Measurements from ENCODE around the gene SLC29A2.

The SLC29A2 gene

DNA sequence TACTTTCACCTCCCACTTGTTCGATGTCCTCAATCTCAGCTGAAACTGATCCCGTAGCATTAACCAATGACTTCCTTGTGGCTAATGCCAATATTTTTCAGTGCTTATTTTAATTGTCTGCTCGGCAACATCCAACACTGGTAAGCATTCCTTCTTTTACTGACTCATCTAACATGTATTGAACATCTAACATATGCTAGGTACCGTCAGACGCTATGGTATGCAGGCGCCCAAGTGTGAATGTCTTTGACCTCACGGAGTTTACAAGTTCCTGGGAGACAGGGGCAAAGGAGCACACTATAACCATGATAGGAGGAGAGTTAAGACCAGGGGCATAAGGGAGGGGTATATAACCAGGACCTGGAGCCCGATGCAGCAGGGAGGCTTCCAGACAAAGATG is 28.4 kb downstream of the SLC29A2 start:
- no peaks in the 10 kb centered on the region for H3K9me3 ChIP-seq (ENCODE audit: control insufficient read depth, low read length)
- peaks cover 33% of the 10 kb centered on the region for H3K4me1 ChIP-seq (ENCODE audit: control insufficient read depth, insufficient read depth, low read length)
- H3K27me3 ChIP-seq (replicated peaks; ENCODE audit: control insufficient read depth, insufficient read depth, low read length), result no peaks in the 10 kb centered on the region
- H3K4me3 ChIP-seq (ENCODE audit: low read length), result peak overlapping the region; percentile 92
- peaks cover 38% of the 10 kb centered on the region for H3K36me3 ChIP-seq (ENCODE audit: control insufficient read depth, insufficient read depth, low read length, severe bottlenecking)
- no peak for DNase-seq (ENCODE audit: low read depth)
- H3K9ac ChIP-seq (ENCODE audit: low read length), result peak overlapping the region; percentile 94

DNA sequence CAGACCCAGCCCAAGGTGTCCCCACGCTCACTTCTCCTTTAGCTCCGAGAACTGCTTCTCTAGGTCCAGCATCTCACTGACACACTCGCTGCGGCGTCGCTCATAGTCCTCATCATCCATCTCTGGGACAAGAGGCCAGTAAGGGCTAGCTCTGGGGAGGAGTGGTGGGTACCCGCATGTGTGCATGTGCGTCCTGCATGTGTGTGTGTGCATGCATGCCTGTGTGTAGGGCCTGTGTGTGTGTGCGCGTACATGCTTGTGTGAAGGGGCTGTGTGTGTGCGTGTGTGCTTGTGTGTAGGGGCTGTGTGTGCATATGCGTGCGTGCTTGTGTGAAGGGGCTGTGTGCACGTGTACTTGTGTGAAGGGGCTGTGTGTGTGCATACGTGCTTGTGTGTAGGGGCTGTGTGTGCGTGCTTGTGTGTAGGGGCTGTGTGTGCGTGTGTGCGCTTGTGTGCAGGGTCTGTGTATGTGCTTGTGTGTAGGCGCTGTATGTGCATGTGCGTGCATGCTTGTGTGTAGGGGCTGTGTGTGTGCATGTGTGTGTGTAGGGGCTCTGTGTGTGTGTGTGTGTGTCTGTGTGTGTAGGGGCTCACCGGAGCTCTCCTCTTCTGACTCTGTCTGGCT is 29.9 kb downstream of the SLC29A2 start:
- H3K4me3 ChIP-seq (ENCODE audit: low read length), result no peak overlapping the region
- H3K9ac ChIP-seq (ENCODE audit: low read length), result no peak overlapping the region
- peaks cover 41% of the 10 kb centered on the region for H3K36me3 ChIP-seq (ENCODE audit: control insufficient read depth, insufficient read depth, low read length, severe bottlenecking)
- no peaks in the 10 kb centered on the region for H3K27me3 ChIP-seq (replicated peaks; ENCODE audit: control insufficient read depth, insufficient read depth, low read length)
- H3K4me1 ChIP-seq (ENCODE audit: control insufficient read depth, insufficient read depth, low read length), result peaks cover 32% of the 10 kb centered on the region
- no peaks in the 10 kb centered on the region for H3K9me3 ChIP-seq (ENCODE audit: control insufficient read depth, low read length)
- no peak for DNase-seq (ENCODE audit: low read depth)

DNA sequence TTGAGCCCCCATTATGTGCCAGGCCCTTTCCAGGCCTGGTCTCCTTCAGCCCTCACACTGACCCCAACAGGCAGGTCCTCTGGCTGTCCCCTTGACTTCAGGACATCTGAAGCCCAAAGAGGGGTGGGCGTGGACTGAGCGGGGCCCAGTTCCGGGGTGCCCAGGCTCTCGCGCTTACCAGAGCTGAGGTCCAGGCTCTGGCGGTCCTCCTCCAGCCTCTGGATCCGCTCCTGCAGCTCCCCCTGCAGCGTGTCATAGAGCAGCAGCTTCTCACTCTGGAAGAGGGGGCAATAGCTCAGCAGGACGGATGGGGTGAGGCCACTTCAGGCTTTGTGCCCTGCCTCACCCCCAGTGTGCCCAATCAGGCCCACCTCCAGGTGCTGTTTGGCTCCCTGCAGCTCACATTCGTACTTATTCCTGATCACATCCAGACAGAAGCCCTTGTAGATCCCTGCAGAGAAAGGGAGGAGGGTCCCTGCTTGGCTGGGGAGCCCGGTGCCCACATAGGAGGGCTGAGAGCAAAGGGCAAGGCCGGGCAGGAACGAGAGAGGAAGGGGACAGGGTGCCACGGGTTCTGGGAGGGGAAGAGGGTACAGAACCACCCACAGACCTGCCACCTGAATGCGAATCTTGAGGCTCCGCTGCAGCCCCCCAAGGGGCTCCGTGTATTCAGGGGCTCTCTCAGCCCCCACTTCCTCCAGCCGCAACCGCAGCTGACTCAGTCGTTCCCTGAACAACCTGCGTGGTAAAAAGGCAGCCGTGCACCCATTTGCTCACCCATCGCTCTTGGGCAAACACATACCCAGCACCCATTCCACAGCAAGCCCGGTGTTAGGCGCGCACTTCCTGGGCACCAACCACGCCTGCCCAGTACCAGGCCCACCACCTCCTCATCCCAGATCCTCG is 30.7 kb downstream of the SLC29A2 start:
- H3K4me3 ChIP-seq (ENCODE audit: low read length), result no peak overlapping the region
- peaks cover 41% of the 10 kb centered on the region for H3K36me3 ChIP-seq (ENCODE audit: control insufficient read depth, insufficient read depth, low read length, severe bottlenecking)
- no peak for DNase-seq (ENCODE audit: low read depth)

DNA sequence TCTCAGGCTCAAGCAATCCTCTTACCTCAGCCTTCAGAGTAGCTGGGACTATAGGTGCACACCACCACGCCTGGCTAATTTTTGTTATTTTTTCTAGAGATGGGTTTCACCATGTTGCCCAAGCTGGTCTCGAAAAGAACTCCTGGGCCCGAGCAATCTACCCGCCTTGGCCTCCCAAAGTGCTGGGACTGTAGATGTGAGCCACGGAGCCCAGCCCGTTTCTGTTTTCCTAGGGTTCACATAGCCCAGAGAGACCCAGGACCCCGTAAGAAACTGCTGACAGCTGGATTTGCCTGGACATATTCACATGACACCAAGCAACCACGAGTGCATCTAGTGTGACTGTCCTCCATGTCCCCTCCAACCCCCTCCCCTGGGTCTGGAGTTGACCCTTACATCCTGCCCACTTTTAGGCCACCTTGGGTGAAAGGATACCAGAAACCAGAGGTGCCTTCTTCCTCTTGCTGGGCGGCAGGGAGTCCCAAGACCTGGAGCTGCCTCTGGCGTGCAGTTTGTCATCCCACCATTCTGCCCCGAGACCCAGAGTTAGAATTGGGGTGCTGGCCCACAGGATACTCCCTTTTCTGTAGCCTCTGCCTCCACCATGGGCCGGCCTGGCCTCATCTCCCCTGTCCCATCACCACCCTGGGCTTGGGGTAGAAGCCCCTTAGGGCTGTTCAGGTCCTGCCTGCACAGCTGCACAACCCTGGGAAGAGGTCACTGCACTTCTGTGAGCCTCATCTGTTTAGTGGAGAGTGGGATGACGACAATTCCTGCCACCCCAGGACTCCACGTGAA is 31.7 kb downstream of the SLC29A2 start:
- peaks cover 41% of the 10 kb centered on the region for H3K36me3 ChIP-seq (ENCODE audit: control insufficient read depth, insufficient read depth, low read length, severe bottlenecking)
- no peaks in the 10 kb centered on the region for H3K27me3 ChIP-seq (replicated peaks; ENCODE audit: control insufficient read depth, insufficient read depth, low read length)
- no peak for DNase-seq (ENCODE audit: low read depth)
- H3K4me3 ChIP-seq (ENCODE audit: low read length), result no peak overlapping the region
- peaks cover 32% of the 10 kb centered on the region for H3K4me1 ChIP-seq (ENCODE audit: control insufficient read depth, insufficient read depth, low read length)
- H3K9me3 ChIP-seq (ENCODE audit: control insufficient read depth, low read length), result no peaks in the 10 kb centered on the region
- no peak overlapping the region for H3K9ac ChIP-seq (ENCODE audit: low read length)

More for the DNA sequence above, 30.7 kb downstream of the SLC29A2 start:
- Histone ChIP-seq H3K9me3 (ENCODE audit: control insufficient read depth, low read length) (no peaks in the 10 kb centered on the region), H3K9ac (ENCODE audit: low read length) (no peak overlapping the region), H3K27me3 (replicated peaks; ENCODE audit: control insufficient read depth, insufficient read depth, low read length) (no peaks in the 10 kb centered on the region), H3K4me1 (ENCODE audit: control insufficient read depth, insufficient read depth, low read length) (peaks cover 31% of the 10 kb centered on the region)

DNA sequence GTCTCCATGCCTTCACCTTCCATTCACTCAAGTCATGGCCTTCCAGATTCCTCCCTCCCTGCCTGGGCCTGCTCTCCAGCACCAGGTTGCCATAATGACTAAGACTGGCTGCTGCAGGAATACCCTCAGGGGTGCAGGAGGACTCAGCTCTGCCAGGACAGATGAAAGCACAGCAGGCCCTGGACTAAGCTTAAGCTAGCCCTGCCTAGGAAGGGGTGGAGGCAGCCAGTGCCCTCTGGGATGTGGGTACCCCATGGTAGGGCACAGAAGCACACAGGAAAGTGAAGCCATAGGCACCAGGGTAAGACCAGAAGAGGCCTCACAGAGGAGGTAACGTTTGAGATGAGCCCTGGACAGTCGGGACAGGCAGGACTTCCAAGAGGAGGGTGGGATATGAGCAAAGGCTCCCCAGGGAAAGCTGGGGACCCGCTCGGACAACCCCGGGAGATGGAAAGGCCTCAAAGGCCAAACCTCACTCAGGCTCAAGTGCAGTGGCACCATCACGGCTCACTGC is 32.3 kb downstream of the SLC29A2 start:
- H3K9ac ChIP-seq (ENCODE audit: low read length), result no peak overlapping the region
- no peaks in the 10 kb centered on the region for H3K9me3 ChIP-seq (ENCODE audit: control insufficient read depth, low read length)
- peaks cover 41% of the 10 kb centered on the region for H3K36me3 ChIP-seq (ENCODE audit: control insufficient read depth, insufficient read depth, low read length, severe bottlenecking)
- no peak for DNase-seq (ENCODE audit: low read depth)
- H3K27me3 ChIP-seq (replicated peaks; ENCODE audit: control insufficient read depth, insufficient read depth, low read length), result no peaks in the 10 kb centered on the region
- H3K4me1 ChIP-seq (ENCODE audit: control insufficient read depth, insufficient read depth, low read length), result peaks cover 34% of the 10 kb centered on the region
- no peak overlapping the region for H3K4me3 ChIP-seq (ENCODE audit: low read length)

DNA sequence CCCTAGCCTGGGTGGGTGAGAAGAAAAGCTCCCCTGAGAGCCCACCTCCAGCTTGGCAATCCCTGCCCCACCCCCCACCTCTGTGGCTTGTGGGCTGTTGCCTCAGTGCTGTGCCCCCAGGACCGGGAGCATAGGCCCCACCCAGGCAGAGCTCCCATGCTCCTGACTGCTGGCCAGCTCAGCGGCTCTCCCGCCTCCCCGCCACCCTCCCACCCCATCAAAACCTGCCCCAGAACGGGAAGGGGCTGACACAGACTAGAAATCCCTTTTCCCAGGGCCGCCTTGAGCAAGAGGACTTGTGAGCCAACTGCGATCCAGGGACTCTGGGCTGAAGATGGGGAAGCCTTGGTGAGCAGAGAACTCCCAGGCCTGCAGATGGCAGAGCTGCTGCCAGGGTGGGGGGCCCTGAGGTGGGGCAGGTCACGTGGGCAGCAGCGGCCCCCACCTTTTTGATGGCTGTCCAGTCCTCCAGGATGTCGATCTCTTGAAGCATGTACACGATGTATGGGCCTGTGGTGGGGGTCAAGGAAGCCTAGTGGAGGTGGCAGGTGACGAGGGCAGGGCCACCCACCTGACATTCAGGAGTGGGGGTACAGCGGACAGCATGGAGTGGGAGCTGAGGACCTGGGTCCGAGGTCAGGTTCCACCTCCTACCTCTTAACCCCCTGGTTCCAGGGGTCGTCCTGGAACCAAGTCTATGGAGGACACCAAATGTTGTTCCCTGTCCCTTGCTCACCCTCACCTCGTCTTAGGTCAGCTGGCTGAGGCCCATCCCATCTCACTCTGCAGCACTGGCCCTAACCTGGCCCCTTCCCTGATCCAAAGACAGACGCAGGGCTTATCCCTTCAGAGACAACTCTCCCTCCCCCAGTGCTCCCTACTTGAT is 33.0 kb downstream of the SLC29A2 start:
- H3K4me3 ChIP-seq (ENCODE audit: low read length), result no peak overlapping the region
- no peaks in the 10 kb centered on the region for H3K9me3 ChIP-seq (ENCODE audit: control insufficient read depth, low read length)
- H3K4me1 ChIP-seq (ENCODE audit: control insufficient read depth, insufficient read depth, low read length), result peaks cover 27% of the 10 kb centered on the region
- no peaks in the 10 kb centered on the region for H3K27me3 ChIP-seq (replicated peaks; ENCODE audit: control insufficient read depth, insufficient read depth, low read length)
- H3K9ac ChIP-seq (ENCODE audit: low read length), result no peak overlapping the region
- H3K36me3 ChIP-seq (ENCODE audit: control insufficient read depth, insufficient read depth, low read length, severe bottlenecking), result peaks cover 42% of the 10 kb centered on the region
- DNase-seq (ENCODE audit: low read depth), result no peak

DNA sequence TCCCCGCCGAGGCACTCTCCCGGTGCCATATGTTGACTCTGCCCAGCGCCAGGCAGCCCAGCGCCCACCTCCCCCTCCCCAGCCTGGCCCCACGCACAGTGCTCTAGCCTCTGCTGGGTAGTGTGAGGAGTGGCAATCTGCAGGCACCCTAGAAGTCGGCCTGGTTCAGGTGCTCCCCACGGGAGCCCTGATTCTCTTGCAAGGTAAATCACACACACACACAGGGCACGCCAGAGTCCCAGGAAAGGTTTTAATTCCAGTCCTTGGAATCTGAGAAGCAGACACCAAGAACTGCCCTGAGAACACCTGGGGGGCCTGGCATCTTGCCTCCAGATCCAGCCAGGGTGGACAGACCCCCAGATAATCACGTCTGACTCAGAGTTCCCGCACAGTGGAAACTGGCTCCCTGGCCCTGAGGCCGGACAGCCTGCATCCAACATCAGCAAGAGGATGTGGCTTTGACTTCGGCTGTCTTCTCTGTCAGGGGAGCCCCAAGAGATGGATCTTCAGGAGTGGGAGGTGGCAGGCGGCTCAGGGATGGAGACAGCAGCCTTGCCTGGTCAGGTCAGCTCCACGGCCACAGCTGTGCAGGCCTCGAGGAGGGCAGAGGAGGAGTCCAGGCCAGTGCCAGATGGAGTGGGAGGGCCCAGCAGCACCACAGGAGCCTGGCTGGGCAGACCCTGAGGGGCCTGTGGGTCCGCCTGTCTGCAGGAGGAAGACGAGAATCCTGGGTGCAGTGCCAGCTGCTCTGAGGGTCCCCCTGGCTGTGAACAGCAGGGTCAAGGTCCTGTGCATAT is 34.3 kb downstream of the SLC29A2 start:
- H3K27me3 ChIP-seq (replicated peaks; ENCODE audit: control insufficient read depth, insufficient read depth, low read length), result no peaks in the 10 kb centered on the region
- H3K4me3 ChIP-seq (ENCODE audit: low read length), result no peak overlapping the region
- H3K9me3 ChIP-seq (ENCODE audit: control insufficient read depth, low read length), result no peaks in the 10 kb centered on the region
- H3K36me3 ChIP-seq (ENCODE audit: control insufficient read depth, insufficient read depth, low read length, severe bottlenecking), result peaks cover 54% of the 10 kb centered on the region
- no peak for DNase-seq (ENCODE audit: low read depth)
- no peak overlapping the region for H3K9ac ChIP-seq (ENCODE audit: low read length)
- peaks cover 22% of the 10 kb centered on the region for H3K4me1 ChIP-seq (ENCODE audit: control insufficient read depth, insufficient read depth, low read length)

DNA sequence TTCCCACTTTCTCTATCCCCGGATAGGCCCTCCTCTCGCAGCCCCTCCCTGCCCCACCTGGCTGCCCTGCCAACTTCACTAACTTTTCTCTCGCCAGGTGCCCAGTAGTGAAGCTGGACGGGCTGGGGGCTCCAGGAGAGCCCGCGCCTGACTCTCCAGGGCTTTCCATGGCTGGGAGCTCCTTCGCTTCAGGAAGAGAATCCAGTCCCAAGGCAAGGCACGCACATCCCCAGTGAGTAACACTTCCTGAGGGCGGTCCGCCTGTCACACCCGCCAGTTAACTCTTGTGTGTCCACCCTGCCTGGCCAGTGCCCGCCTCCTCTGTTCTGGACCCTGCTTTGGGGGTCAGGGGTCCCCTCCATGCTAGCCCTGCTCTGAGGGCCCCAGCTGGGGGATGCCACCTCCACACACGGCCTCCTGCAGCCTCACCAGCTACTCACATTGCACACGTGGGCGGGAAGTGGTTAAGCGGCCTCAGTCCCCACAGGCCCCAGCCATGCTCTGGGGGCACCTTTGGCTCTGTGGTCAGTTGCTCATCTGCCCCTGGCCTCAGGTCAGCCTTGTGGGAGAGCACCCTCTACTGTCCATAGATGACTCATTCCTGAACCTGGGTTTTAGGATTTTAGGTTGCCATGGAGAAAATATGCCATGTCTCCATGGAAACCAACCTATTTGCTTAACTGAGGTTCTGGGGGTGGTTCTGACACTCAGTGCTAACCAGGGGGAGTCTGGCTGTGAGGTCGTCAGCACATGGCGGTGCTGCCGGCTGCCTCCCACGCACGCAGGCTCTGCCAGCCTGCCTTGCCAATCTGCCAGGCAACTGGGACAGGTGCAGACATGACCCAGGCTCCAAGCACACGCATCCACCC is 35.1 kb downstream of the SLC29A2 start, which contains the start of gene RIN1:
Gene RIN1 (minus strand): TSS at position 201 of the 869 bp plus-strand sequence. CDS start 32 bp downstream, at position 169.
- H3K4me3 ChIP-seq (ENCODE audit: low read length), result peak within 1 kb of the TSS; percentile 82
- peak within 1 kb of the TSS; percentile 86 for H3K9ac ChIP-seq (ENCODE audit: low read length)
- DNase-seq (ENCODE audit: low read depth), result peak; percentile 90
- no peaks in the 10 kb centered on the region for H3K9me3 ChIP-seq (ENCODE audit: control insufficient read depth, low read length)
- no peaks in the 10 kb centered on the region for H3K27me3 ChIP-seq (replicated peaks; ENCODE audit: control insufficient read depth, insufficient read depth, low read length)
- H3K4me1 ChIP-seq (ENCODE audit: control insufficient read depth, insufficient read depth, low read length), result peaks cover 22% of the 10 kb centered on the region
- peaks cover 54% of the 10 kb centered on the region for H3K36me3 ChIP-seq (ENCODE audit: control insufficient read depth, insufficient read depth, low read length, severe bottlenecking)

DNA sequence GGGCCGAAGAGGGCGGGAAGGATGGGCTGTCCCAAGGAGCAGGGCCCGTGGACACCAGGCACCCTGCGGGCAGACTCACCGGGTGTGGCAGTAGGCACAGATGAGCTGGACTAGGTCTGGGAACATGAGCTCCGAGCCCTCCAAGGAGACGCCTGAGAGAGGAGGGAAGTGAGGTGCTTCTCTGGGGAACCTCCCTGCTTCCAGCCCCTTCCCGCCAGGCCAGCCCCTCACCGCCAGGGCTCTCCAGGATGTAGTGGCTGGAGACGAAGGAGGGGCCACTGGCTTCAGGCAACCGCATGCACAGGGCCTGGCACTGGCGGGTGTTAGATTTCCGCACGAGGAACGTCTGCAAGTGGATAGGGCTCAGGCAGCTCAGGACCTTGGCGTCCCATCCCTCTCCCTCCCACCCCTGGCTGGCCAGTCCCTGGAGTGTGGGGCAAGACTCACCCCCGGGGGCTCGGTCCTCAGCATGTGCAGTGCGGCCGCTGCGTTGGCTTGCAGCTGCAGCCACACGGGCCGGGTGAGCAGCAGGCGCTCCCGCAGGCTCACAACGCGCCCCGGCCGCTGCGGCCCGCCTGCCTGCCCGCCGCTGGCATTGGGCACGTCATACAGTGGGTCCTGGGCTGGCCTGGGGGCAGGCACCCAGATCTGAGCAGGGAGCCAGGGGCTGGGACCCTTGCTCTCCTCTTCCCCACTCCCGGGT is 35.9 kb downstream of the SLC29A2 start:
- H3K4me1 ChIP-seq (ENCODE audit: control insufficient read depth, insufficient read depth, low read length), result peaks cover 22% of the 10 kb centered on the region
- peak overlapping the region; percentile 82 for H3K4me3 ChIP-seq (ENCODE audit: low read length)
- DNase-seq (ENCODE audit: low read depth), result peak; percentile 71
- peaks cover 48% of the 10 kb centered on the region for H3K36me3 ChIP-seq (ENCODE audit: control insufficient read depth, insufficient read depth, low read length, severe bottlenecking)
- no peaks in the 10 kb centered on the region for H3K9me3 ChIP-seq (ENCODE audit: control insufficient read depth, low read length)
- H3K27me3 ChIP-seq (replicated peaks; ENCODE audit: control insufficient read depth, insufficient read depth, low read length), result no peaks in the 10 kb centered on the region
- peak overlapping the region; percentile 86 for H3K9ac ChIP-seq (ENCODE audit: low read length)

Measured in adipocyte (in vitro differentiated cells).